Right cardiac atrium (tissue), 5 donors: ENCODE measurements around the gene WNT4. TPM values are rescaled to one million over a fixed set of nuclear protein-coding genes. Genes with fewer than 3 reads are reported as not detected.

ENCODE experiments used
- ATAC-seq, 2 donors: fragments of 200-7000 bp; cut with Tn5 transposase; one replicate each; pipeline versions ENCODE4 v1.8.0 to v1.9.1; 2020; ENCODE audit warnings: moderate library complexity in 2 of 2, mild to moderate bottlenecking in 1 of 2
- DNase-seq, 3 donors: peaks; one replicate each; pipeline ENCODE4 v3.0.0-alpha.2; 2020
- H3K27ac ChIP-seq: one replicate; pipeline ENCODE4 v1.5.1; 2013; ENCODE audit warnings: mild to moderate bottlenecking, low read length, control low read depth, moderate library complexity
- H3K27me3 ChIP-seq: one replicate; pipeline ENCODE4 v1.6.1; 2013; ENCODE audit not compliant: control insufficient read depth, insufficient read depth
- H3K4me1 ChIP-seq: one replicate; pipeline ENCODE4 v1.6.1; 2013; ENCODE audit warnings: low read length; ENCODE audit not compliant: control insufficient read depth, insufficient read depth
- H3K4me3 ChIP-seq: one replicate; pipeline ENCODE4 v1.5.1; 2013; ENCODE audit warnings: low read length, control low read depth
- H3K9me3 ChIP-seq: one replicate; pipeline ENCODE4 v1.6.1; 2013; ENCODE audit warnings: low read length; ENCODE audit not compliant: control insufficient read depth
- WGBS: extraction: QIAGEN DNeasy Blood & Tissue Kit; methylation state at CpG from one replicate; pipeline ENCODE4 v1.1.7; 2013; 5-methylcytosine and 5-hydroxymethylcytosine counted together
- intact Hi-C, 4 donors: fragments of 100-400 bp; cut with DNase I; formaldehyde crosslinking; loops; one replicate each; pipeline versions ENCODE4 v1.11.0 to v1.14.0; 2022 to 2023
- polyA plus RNA-seq: library from polyadenylated mRNA; stranded (reverse); fragments of 200-250 nt; gene quantifications from one replicate; pipeline ENCODE4 v1.2.3, GENCODE V29; 2013
- total RNA-seq, 4 donors: library from RNA; stranded (reverse); fragmentation: NEBNext Ultra II Directional; extraction: Animal tissue kit (Norgen Biotek cat#: 25700); gene quantifications; one replicate each; pipeline ENCODE4 v1.2.1, GENCODE V29; 2021
- donor health status: healthy with polysubstance abuse.
- donor health status: DM: no; HTN: yes; CAD: no.
- donor health status: DM: no; HTN: no; CAD: no.
- donor health status: DM: no; HTN: yes; CAD: no; lungs with severe emphysema.
- donor health status: DM: yes; HTN: yes; CAD: no.

WNT4 gene
- total and polyA plus RNA-seq, 5 donors, result 0.05 to 0.25 (median 0.19) TPM; not detected in 1

DNA sequence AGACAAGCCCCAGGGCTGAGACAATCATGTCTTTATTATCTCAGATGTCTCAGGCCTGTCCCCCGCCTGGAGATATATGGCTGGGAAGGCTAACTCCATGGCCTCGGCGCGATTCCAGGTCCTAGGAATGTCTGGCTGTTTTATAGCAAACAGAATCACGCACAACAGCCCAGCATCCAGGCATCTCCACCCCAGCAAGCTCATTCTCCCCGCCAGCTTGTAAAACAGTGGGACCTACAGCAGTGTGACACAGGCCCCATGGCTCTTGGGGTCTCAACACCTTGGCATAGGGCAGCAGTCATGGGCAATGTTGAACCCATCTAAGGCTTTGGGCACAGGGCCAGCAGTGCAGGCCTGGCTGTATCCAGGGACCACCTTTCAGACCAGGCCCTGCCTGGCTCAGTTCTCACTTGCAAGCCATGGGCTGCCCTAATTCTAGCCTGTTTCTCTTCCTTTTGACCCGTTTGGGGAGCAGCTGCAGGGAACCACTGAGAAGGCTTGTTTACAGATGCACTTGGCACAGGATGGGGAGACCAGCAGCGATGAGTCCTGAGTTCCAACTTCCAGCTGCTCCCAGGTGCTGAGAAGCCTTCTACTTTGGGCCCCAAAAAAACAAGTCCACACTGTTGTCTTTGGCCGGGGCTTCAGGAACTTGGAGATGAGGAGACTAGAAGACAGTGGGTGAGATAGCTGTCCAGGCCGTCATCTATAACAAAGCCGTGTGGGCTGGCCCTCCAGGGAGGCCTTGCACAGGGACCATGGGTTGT lies 34.4 kb downstream of the WNT4 start:
- DNase-seq, result peak in 1 of 3 donors; percentile 75

GRCh38 chr1:22107126-22107525 lies 35.8 kb downstream of the WNT4 start:
- WGBS, result 92% methylated on average over 5 of the region's 5 CpGs
- Histone ChIP-seq H3K4me3 (no peak overlapping the region), H3K4me1 (peaks cover 11% of the 10 kb centered on the region), H3K27ac (no peak overlapping the region), H3K9me3 (no peaks in the 10 kb centered on the region), H3K27me3 (no peaks in the 10 kb centered on the region)
- ATAC-seq, result no peak
- DNase-seq, result no peak
- intact Hi-C loops, result loop anchor here (5.0 to 10.0 kb wide), 4 partner anchors 165 to 538 kb away; partner anchors contain the start of gene C1QC (in 1 of the 4)

More for the DNA sequence above, 34.4 kb downstream of the WNT4 start:
- Histone ChIP-seq H3K27ac (no peak overlapping the region), H3K27me3 (no peaks in the 10 kb centered on the region), H3K9me3 (no peaks in the 10 kb centered on the region), H3K4me1 (peaks cover 14% of the 10 kb centered on the region), H3K4me3 (no peak overlapping the region)
- WGBS, result 54% methylated on average over 11 of the region's 11 CpGs
- peak; percentile 6 to 32 for ATAC-seq
- intact Hi-C loops, result loop anchor here (5.0 to 10.0 kb wide), 4 partner anchors 164 to 536 kb away; partner anchors contain the start of gene C1QC (in 1 of the 4)

DNA sequence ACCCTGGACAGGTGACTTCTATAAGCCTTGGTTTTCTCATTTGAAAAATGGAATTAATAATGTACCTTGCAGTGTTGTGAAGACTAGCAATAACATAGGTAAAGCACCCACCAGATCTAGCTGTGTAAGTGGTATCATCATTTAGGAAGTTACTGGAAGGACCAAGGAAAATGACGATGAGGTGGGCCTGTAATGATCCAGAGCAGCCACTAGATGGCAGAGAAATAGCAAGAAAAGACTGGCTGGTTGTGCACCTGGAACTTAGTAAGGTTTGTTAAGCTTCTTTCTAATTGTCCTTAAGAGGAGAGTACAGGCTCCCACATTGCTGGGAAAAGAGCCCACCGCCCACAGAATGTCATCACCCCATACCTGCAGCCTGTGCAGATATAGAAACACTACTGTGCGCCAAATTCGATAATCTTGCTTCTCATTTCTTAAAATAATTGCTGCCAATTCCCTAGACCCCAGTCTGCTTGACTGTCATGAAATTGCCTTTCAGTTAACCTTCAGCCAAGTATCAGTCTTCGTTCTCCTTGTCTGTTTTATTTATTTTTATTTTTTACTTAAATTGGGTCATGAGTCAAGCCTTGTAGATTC lies 37.2 kb downstream of the WNT4 start:
- Histone ChIP-seq H3K27me3 (no peaks in the 10 kb centered on the region), H3K4me1 (peaks cover 5% of the 10 kb centered on the region), H3K9me3 (no peaks in the 10 kb centered on the region), H3K27ac (no peak overlapping the region), H3K4me3 (no peak overlapping the region)
- 58% methylated on average over 5 of the region's 5 CpGs for WGBS
- ATAC-seq (peak in 1 of 2 donors; percentile 47), DNase-seq (peak in 1 of 3 donors; percentile 23)
- intact Hi-C loops, result loop anchor here (5.0 to 10.0 kb wide), 4 partner anchors 167 to 539 kb away; partner anchors contain the start of gene C1QC (in 1 of the 4)

GRCh38 chr1:22104865-22105437 lies 37.9 kb downstream of the WNT4 start:
- 93% methylated on average over 6 of the region's 6 CpGs for WGBS

DNA sequence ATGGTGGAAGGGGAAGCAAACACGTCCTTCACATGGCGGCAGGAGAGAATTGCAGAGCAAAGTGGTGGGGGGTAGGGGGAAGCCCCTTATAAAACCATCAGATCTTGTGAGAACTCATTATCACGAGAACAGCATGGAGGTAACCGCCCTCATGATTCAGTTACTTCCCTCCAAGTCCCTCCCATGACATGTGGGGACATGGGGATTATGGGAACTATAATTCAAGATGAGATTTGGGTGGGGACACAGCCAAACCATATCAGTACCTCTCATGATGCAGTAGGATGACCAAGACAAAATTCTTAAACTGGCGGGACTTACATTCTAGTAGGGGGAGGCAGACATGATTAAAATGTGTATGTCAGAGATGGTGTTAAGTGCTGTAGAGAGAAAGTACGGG lies 38.8 kb downstream of the WNT4 start:
- Histone ChIP-seq H3K27ac (no peak overlapping the region), H3K4me3 (no peak overlapping the region), H3K4me1 (peaks cover 5% of the 10 kb centered on the region), H3K9me3 (no peaks in the 10 kb centered on the region), H3K27me3 (no peaks in the 10 kb centered on the region)
- 82% methylated on average over 6 of the region's 6 CpGs for WGBS
- intact Hi-C loops, result loop anchor here (10.0 kb wide), 3 partner anchors 171 to 541 kb away; partner anchors contain the start of gene C1QC (in 1 of the 4)
- ATAC-seq (no peak), DNase-seq (no peak)

More at GRCh38 chr1:22104865-22105437, 37.9 kb downstream of the WNT4 start:
- H3K4me1 ChIP-seq, result peaks cover 5% of the 10 kb centered on the region
- no peak overlapping the region for H3K27ac ChIP-seq
- no peaks in the 10 kb centered on the region for H3K9me3 ChIP-seq
- intact Hi-C loops, result loop anchor here (5.0 to 10.0 kb wide), 4 partner anchors 167 to 540 kb away; partner anchors contain the start of gene C1QC (in 1 of the 4)
- ATAC-seq (no peak), DNase-seq (no peak)
- no peaks in the 10 kb centered on the region for H3K27me3 ChIP-seq
- H3K4me3 ChIP-seq, result no peak overlapping the region

DNA sequence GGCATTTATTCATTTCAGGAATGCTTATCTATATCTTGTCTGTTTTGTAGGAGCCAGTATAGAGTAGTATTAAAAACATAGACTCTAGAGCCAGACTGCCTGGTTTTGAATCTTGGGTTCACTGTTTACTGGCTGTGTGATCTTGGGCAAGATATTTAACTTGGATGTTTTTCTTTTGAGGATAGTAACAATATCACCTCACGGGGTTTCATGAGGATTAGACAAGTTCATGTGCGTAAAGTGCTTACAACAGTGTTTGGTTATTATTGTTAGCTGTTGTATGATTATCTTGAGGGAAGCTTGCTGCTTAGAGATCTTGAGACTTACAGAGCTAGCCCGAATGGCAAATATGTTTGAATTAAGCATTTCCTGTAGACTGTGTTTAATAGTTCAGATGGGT lies 40.2 kb downstream of the WNT4 start:
- Histone ChIP-seq H3K4me3 (no peak overlapping the region), H3K9me3 (no peaks in the 10 kb centered on the region), H3K27ac (no peak overlapping the region), H3K27me3 (no peaks in the 10 kb centered on the region), H3K4me1 (no peaks in the 10 kb centered on the region)
- ATAC-seq, result no peak
- 76% methylated on average over 3 of the region's 3 CpGs for WGBS
- intact Hi-C loops, result loop anchor here (10.0 kb wide), 3 partner anchors 172 to 542 kb away; partner anchors contain the start of gene C1QC (in 1 of the 4)
- DNase-seq, result no peak

DNA sequence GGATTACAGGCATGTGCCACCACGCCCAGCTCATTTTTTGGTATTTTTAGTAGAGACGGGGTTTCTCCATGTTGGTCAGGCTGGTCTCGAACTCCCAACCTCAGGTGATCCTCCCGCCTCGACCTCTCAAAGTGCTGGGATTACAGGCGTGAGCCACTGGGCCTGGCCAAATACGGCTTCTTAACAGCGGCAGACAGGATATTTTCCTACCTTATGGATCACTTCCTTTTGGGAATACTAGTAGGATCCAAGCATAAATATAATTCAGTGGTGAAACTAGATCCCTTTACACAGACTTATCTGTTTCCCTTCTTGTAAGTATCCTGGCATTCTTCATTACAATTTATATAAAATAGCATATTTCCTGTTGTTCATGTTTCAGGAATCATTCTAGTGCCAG lies 40.9 kb downstream of the WNT4 start:
- ATAC-seq, result no peak
- H3K27ac ChIP-seq, result no peak overlapping the region
- intact Hi-C loops, result loop anchor here (10.0 kb wide), 3 partner anchors 173 to 543 kb away; partner anchors contain the start of gene C1QC (in 1 of the 4)
- no peaks in the 10 kb centered on the region for H3K9me3 ChIP-seq
- no peaks in the 10 kb centered on the region for H3K27me3 ChIP-seq
- no peak overlapping the region for H3K4me3 ChIP-seq
- H3K4me1 ChIP-seq, result no peaks in the 10 kb centered on the region
- DNase-seq, result no peak
- 79% methylated on average over 8 of the region's 8 CpGs for WGBS

DNA sequence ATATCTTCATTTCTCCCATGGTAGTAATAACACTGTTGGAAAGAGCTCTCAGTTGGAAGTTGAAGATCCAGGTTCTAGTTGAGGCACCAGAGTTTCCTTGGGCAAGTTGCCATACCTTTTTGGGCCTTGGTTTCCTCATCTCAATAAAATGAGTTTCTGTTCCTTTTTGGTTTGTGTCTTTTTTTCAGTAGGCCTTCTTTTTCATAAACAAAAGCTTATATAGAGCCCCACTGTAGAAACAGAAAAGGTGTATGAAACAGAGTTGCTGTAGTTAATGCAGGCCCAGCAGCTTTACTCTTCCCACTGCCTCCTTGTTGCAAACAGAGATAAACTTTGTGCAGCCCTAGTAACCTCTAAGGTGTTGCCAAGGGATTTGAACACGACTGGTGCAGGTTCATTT lies 41.7 kb downstream of the WNT4 start:
- intact Hi-C loops, result loop anchor here (10.0 kb wide), 3 partner anchors 174 to 544 kb away; partner anchors contain the start of gene C1QC (in 1 of the 4)
- H3K9me3 ChIP-seq, result no peaks in the 10 kb centered on the region
- H3K27ac ChIP-seq, result no peak overlapping the region
- no peak overlapping the region for H3K4me3 ChIP-seq
- 35% methylated on average over 1 of the region's 1 CpG for WGBS
- no peak for DNase-seq
- H3K4me1 ChIP-seq, result no peaks in the 10 kb centered on the region
- ATAC-seq, result no peak
- no peaks in the 10 kb centered on the region for H3K27me3 ChIP-seq

DNA sequence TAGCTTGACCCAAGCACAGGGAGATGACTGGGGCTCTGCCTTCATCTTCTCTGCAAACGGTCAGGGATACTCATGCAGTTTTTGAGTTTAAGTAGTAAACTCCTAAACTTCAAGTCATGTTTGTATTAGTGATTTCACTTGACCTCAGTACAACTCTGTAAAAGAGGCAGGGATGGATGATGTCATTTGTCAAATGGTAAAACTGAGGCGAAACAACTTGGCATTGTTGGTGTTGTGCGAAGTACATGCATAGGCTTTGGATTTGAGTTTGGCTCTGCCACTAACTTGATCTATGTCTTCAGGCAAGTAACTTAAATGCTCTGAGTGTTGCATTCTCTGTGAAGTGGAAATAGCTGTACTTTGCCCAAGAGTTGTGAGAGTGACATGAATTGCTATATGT lies 42.7 kb downstream of the WNT4 start:
- intact Hi-C loops, result loop anchor here (10.0 kb wide), 3 partner anchors 175 to 545 kb away; partner anchors contain the start of gene C1QC (in 1 of the 4)
- DNase-seq (no peak), ATAC-seq (no peak)
- H3K4me3 ChIP-seq, result no peak overlapping the region
- no peak overlapping the region for H3K27ac ChIP-seq
- no peaks in the 10 kb centered on the region for H3K27me3 ChIP-seq
- no peaks in the 10 kb centered on the region for H3K4me1 ChIP-seq
- WGBS, result 85% methylated on average over 3 of the region's 3 CpGs
- H3K9me3 ChIP-seq, result no peaks in the 10 kb centered on the region

GRCh38 chr1:22098752-22099151 lies 44.1 kb downstream of the WNT4 start:
- Histone ChIP-seq H3K4me1 (no peaks in the 10 kb centered on the region), H3K27me3 (no peaks in the 10 kb centered on the region), H3K27ac (no peak overlapping the region), H3K9me3 (no peaks in the 10 kb centered on the region), H3K4me3 (no peak overlapping the region)
- intact Hi-C loops, result no loop called here
- ATAC-seq (no peak), DNase-seq (no peak)
- 93% methylated on average over 10 of the region's 10 CpGs for WGBS
